ENCODE data around the gene VPS35L.
"Not testable (repeated sequence)": the region's sequence is repeated elsewhere in the genome, so short reads cannot be mapped to it uniquely, and the experiment has no call there.

The VPS35L gene

DNA sequence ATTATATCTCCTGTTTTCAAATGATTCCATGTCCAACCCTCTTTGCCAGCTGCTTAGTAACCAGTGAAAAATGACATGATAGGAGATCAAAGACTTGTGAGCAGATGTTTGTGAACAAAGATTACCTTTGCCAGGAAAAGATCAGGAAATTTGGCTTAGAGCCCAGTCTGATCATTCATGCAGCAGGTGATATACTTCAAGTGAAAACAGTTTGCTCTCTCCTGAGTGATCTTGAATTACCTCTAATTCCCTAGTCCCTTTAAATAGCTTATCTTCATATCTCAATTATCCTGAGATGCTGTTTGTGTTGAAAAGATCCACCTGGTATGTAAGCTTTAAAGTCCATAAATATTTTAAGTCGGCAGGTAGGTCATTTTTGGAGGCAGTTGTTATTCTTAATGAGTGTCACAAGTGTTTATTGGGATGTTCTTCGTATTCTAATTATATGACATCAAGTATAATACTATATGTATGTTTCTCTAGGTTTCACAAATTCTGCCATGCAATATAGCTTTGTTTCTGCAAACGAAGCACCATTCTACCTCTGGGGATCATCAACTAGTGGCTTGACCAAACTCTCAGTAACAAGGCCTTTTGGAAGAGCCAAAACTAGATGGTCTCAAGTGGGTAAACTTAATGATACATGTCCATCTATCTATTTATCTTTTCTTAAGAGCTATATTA lies 13.2 kb upstream of the VPS35L start:
- no peak for DNase-seq

DNA sequence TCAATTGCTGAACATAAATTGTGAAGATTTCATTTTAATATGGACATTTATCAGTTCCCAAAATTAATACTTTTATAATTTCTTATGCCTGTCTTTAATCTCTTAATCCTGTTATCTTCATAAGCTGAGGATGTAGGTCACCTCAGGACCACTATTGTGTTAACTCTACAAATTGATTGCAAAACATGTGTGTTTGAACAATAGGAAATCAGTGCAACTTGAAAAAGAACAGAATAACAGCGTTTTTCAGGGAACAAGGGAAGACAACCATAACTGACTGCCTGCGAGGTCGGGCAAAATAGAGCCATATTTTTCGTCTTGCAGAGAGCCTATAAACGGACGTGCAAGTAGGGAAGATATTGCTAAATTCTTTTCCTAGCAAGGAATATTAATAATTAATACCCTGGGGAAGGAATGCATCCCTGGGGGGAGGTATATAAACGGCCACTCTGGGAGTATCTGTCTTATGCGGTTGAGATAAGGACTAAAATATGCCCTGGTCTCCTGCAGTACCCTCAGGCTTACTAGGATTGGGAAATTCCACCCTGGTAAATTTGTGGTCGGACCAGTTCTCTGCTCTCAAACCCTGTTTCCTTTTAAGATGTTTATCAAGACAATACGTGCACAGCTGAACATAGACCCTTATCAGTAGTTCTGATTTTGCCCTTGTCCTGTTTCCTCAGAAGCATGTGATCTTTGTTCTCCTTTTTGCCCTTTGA lies 12.1 kb upstream of the VPS35L start:
- DNase-seq = not testable (repeated sequence)

DNA sequence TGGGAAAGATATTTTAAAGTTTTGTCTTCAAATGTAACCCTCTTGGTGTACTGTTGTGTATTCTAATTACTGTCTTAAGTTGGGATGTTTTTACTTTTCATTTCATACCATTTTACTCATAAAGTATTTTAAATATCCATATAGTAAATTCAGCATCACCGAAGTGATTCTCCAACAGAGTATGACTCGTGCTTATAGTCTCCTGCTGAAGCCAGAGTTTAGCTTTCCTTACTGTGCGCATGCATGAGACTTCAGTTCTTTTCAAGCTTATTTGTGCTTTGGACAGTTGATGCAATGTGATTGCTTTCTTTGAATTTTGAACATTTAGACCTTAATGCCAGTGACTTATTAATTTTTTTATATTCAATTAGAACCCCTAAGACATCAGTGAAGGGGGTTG lies 7.4 kb upstream of the VPS35L start:
- no peak for DNase-seq

DNA sequence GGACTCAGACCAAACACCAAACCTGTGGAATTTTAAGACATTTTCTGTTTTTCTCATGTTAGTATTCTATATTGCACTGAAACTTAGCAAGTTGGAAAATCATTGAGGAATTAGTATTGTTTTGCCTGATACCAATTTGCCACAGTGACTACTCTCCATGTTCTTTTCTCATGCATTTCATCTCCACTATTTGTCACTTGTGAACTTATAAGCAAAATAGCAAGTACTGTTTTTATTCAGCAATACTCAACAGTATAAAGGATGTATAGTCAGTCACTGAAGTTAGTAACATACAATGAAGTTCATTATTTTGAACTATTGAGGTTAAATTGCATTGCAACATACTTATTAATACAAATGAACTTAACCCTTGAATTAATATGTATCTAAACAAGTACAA lies 5.8 kb upstream of the VPS35L start:
- no peak for DNase-seq

DNA sequence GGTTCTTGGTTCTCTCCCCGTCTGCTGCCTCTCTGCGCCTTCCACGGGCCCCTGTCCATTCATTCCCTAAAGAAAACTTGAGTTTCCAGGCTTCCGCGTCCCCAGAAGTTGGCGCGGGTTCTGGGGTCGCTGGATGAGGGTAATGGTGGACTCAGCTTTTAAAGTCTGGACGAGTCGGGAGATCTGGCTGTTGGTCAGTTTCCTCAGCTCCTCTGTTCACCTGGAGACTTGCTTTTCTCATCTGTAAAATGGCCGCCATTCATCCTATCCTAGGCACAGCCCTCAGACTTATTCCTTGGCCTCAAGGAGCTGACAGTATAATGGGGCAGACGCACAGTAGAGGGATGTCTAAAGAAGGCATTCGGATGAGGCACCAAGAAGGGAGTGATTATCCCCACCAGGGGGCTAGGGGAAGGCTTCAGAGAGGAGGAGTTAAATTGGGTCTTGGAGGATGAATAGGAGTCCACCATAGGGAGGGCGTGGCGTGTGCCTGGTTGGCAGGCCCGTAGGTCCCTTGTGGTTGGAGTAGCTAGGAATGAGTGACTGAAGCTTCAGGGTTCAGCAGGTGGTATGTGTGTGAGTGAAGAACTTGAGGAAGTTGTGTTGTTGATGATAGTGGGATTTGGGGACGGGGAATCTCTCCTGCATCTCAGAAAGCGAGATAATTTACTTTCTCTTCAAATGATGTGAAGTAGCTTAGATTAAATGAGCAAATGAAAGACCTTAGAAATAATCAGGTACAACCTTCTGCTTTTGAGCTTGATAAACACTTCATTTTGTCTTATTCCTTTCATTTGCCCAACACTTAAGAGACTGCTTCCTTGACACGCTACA lies 652 bp downstream of the VPS35L start:
- DNase-seq = no peak

DNA sequence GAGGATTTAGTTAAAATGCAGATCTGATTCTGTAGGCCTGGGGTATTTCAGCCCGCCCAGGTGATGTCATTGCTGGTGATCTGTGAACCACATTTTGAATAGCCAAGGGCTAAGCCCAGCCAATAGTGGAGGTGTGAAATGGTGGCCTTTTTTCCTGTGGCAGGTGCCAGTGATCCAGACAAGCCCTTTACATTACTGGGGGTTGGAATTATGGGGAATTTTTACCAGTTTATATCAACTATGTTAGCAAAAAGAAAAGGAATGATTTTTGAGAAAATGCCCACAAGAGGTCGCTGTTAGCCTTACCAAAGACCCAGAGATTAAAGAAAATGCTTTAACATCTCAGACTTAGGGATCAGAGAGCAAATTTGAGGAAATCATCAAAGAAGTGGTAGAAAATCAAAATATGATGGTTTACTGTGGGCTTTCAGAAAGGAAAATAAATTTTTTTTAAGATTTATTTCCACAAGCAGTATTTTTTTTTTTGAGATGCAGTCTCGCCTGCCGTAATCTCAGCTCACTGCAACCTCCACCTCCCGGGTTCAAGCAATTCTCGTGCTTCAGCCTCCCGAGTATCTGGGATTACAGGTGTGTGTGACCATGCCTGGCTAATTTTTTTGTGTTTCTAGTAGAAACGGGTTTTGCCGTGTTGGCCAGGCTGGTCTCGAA lies 3.9 kb downstream of the VPS35L start:
- peak; percentile 18 for DNase-seq

DNA sequence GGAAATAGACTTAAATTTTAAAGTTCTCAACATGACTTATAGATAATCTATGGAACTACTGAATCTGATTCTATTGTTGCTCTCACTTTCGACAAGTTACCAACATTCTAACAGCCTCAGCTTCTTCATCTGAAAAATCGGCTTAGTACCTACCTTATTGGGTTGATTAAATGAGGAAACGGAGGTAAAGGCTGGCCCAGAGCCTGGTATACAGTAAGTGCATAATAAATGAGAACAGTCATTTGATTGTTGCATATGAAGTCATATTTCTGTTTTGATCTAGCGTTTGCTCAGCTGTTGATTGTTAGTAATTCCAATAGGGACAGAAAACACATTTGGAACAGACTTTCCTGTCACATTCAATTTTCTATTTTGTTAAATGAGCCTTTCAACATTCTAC lies 4.6 kb downstream of the VPS35L start:
- no peak for DNase-seq

DNA sequence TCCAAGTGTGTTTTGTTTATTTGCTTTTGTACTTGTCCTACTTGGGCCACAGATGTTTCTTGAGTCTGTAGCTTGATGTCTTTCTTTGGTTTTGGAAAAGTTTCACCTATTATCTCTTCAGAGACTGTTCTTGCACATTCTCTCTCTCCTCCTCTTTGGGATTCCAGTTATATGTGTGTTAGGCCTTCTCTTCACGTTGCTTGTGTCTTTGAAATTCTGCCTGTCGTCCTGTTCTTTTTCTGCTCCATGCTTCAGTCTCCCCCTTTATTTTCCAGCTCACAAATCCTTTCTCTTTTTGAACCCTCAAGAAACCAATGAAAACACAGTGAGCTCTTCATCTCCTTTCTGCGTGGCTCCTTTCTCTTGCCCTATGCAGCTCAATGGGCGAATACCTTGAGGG lies 7.9 kb downstream of the VPS35L start:
- no peak for DNase-seq

DNA sequence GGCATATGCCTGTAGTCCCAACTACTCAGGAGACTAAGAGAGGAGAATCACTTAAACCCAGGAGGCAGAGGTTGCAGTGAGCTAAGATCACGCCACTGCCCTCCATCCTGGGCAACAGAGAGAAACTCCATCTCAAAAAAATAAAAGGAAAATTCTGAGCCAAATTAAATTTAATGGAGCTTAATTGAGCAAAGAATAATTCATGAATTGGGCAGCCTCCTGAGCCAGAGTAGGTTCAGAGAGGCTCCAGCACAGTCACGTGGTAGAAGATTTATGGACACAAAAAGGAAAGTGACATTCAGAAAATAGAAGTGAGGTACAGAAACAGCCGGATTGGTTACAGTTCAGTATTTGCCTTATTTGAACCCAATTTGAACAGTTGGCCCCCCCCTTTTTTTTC lies 10.9 kb downstream of the VPS35L start:
- DNase-seq = no peak

DNA sequence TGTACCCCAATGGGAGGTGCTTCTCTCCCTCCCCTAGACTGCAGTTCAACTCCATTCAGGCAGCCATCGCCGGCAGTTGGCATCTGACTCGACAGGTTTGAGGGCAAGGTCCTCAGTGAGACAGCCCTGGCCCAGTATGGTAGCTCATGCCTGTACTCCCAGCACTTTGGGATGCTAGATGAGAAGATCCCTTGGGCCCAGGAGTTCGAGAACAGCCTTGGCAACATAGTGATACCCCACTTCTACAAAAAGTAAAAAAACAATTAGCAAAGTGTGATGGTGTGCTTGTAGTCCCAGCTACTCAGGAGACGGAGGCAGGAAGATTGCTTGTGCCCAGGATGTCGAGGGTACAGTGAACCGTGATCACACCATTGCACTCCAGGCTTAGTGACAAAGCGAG lies 12.1 kb downstream of the VPS35L start:
- DNase-seq = no peak

DNA sequence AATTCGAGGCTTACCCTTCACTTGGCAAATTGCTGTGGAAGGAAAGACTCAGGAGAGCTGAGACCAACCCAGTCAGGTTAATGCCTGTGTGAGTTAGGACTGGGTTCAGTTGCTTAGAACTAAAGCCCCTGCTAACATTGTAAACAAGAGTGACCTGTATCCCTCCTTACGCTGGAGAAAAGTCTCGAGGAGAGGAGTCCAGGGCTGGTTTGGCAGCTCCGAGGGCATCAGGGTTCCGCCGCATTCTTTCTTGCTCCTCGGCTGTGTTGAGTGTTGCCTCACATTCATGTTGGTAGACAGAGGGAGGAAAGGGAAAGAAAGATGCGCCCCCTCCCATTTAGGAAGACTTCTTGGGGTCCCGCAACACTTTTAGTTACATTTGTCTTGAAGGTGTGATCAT lies 18.5 kb downstream of the VPS35L start:
- DNase-seq = no peak

DNA sequence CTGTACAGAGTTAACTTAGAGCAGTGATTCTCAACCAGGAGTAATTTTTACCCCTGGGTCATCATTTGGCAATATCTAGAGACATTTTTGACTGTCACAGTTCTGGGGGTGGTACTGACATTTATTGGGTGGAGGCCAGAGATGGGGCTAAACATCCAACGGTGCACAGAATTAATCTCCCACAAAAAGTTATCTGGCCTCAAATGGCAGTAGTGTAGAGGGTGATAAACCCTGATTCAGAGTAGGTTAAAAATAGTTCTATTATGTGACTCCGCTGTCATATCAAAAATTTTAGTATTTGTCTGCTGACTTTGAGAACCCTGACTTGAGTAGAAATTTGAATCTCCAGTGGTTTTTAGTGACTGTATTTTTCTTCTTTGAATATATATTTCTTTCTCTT lies 19.1 kb downstream of the VPS35L start:
- DNase-seq = no peak

DNA sequence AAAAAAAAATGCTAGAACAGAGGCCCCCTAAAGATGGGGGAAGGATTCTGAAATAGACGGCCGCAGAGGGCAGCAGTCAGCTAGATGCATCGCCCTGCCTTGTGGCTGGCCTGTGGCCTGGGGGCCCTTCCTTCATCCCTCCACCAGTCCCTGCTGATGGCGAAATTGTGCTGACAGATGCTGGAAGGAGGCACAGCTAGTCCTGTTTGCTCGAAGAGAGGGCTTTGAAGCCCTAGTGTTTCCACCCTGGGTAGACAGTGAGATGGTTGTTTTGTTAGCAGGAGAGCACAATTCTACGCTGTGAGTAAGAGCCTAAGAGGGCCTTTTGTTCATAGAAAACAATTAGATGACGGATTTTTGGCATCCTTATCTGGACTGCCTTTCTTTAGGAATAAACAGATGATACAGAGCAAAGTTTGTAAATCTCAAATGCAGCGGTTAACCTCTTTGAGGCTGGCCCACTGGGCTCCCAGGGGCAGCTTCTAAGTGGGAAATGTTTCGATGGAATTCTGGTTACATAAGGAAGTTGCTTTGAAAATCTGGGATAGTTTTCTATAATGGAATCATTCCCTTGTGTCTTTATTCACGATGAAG lies 23.0 kb downstream of the VPS35L start:
- no peak for DNase-seq

DNA sequence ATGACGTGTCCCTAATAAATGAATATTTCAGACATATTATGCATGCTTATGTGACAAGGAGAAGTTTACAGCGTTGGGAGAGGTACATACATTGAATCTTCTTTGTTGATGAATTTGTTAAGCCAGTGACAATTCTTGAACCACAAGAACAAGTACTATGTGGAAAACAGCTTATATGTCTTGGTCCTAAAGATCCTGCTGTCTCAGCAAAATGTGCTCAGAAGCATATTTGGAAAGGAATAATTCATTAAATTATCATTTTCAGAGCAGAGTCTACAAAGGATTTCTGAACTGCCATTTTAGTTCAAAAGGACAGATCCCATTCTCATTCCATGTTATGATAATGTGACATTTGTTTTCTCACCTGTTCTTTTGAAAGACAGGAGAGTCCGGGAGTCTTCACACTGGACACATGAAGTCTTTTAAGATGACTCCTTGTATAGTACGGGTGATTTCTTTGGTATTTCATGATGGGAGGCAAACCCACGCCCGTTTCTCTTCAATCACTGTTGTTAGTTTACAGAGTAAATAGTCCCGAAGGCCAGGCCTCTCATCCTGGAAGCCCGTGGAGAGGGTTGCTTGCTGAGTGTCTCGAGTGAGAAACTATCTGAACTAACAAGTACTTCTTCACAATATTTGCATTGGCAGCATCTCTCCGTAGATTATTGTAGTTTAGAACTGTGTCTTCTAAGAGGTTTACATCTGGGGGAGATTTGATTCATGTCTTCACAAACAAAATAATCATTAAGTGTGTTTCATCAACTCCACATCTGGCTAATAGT lies 26.7 kb downstream of the VPS35L start:
- DNase-seq = no peak

DNA sequence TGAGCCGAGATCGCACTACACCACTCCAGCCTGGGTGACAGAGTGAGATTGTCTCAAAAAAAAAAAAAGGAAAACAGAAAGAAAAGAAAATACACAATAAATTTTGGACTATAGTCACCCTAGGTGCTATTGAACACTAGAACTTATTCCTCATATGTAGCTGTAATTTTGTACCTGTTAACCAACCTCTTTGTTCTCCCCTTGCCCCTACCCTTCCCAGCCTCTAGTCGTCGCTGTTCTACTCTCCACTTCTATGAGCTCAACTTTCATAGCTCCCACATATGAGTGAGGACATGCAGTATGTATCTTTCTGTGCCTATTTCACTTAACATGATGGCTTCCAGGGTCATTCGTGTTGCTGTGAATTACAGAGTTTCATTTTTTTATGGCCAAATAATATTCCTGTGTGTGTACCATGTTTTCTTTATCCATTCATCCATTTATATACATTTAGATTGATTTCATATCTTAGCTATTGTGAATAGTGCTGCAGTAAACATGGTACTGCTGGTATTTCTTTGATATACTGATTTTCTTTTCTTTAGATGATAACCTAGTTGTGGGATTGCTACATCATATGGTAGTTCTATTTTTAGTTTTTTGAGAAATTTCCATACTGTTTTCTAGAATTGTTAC lies 28.3 kb downstream of the VPS35L start:
- peak; percentile 17 for DNase-seq

DNA sequence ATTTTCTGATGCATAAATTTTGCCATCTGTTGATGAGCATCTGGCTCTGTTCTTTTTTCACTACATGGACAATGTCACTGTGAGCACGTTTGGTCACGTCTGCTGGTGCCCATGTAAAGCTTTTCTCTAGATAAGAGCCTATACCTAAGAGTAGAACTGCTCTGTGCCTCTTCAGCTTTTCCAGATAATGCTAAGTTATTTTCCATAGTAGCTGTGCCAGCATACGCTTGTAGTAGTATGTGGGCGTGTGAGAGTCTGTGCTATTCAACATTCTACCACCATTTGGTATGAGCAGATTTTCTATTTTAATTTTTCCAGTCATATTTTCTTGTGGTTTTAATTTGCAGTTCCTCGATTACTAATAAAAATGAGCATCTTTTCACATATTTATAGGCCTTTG lies 33.2 kb downstream of the VPS35L start:
- no peak for DNase-seq

DNA sequence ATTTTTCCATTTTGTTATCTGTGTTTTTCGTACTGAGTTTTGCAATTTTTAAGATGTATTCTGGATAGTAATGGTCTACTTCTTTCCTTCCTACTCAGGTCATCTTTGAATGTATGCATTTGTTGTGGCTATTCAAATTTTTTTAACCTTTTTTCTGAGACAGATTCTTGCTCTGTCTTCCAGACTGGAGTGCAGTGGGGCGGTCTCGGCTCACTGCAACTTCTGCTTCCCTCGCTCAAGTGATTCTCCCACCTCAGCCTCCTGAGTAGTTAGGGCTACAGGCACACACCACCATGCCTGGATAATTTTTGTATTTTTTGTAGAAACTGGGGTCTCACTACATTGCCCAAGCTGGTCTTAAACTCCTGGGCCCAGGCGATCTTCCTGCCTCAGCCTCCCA lies 33.6 kb downstream of the VPS35L start:
- no peak for DNase-seq

DNA sequence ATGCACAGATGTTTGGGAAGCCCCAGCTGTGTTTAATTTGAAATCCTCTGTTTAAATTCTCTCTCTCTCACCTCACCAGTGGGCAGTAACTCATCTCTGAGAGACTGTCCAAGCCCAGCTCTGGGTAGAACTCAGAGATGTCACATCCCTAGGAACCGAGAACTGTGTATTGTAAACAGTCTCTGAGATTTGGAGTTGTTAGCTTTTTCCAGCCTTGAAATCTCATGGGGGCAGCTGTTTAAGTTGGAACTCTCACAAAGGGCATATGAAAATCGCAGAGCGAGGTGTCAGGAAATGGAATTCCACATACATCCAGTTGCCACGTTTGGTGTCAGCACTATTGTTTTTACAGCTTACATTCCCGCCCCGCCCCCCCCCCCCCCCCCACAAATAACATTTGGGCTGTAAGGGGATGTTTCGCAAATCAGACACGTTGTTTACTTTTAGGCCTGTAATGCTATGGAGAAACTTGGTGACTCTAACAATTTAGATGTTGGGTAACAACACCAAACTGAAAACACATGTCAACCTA lies 34.3 kb downstream of the VPS35L start:
- DNase-seq = no peak

DNA sequence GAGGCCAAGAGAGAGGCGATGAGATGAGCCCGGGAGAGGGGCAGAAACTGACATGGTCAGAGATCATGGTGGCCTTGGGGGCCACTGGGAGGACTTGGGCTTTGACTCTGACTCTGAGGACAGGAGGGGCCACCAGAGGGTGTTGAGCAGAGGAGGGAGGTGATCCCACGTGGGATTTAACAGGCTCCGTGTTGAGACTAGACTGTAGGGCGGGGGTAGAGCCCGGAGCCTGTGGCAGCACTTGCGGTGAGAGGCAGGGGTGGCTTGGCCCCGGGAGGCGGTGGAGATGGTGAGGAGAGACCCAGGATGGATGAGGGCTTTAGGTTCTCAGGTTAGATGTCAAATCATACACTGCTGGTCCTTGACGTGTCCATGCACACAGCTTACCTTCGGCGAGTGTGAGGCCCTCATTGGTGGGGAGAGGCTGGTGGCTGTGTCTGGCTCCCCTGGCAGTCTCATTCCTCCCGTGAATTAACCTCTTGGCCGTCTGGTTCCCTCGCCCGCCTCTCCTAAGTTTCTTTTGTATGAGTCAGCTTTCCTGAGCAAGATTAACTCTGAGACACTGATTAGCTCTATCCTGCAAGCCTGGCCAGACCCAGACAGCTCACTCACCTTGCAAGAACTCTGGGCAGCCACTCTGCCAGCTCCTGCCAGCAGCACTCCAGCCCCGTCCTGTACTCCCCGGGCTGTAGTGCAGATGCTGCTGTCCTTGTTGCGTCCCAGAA lies 39.7 kb downstream of the VPS35L start:
- DNase-seq = no peak

DNA sequence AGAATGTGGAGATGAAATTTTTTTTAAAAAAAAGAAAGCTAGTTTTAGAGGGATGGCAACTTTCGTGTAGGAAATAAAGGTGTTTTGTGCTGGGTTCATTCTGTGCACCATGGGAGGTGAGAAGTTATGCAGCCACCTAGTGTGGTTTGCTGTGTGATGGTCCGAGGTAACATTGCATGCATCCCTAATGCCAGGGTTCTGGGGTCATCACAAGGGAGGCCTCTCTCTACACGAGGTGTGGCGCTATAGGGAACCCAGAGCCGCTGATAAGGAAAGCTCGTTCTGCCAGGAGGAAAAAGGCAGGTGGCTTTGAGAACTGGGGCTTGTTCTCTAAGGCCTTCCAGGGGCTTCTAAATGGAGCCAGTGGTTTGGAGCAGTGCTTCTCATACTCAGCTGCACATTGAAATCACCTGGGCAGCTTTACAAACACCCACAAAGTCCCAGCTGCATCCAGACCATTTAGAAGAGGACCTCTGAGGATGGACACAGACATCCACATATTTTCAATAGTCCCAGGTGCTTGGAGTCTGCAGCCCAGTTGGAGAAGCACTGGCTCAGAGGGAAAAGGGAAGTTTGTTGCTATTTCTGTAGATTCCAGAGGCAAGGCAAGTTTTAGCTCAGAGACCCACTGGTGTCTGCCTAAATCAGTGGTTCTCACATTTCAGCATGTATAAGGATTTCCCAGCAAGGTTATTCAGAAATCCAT lies 43.5 kb downstream of the VPS35L start:
- DNase-seq = no peak
